ENCODE data around the gene ALG9. TPM values are rescaled to one million over a fixed set of nuclear protein-coding genes. Genes with fewer than 3 reads are reported as not detected.

The ALG9 gene
- polyA plus RNA-seq, 1 donor from 2014 or later = 92.1 TPM

- Histone ChIP-seq H3K27ac (ENCODE audit: low read length) (no peak overlapping the region), H4K20me1 (ENCODE audit: insufficient read depth) (no peaks in the 10 kb centered on the region), H3K36me3 (ENCODE audit: insufficient read depth, low read length) (no peaks in the 10 kb centered on the region), H3K27me3 (ENCODE audit: insufficient read depth, low read depth, low read length) (no peaks in the 10 kb centered on the region), H3K9me2 (ENCODE audit: insufficient read depth, low read length) (no peaks in the 10 kb centered on the region), H3K9me3 (ENCODE audit: low read length) (no peaks in the 10 kb centered on the region), H3F3A (ENCODE audit: insufficient read depth, low read length, poor library complexity, severe bottlenecking) (no peaks in the 10 kb centered on the region), H3K4me2 (ENCODE audit: low read length) (no peak overlapping the region), H3K9ac (ENCODE audit: low read length) (no peak overlapping the region), H3K4me3 (ENCODE audit: low read length) (no peak overlapping the region), H2AFZ (ENCODE audit: low read depth, low read length) (no peak overlapping the region), H3K79me2 (replicated peaks; ENCODE audit: insufficient read depth, low read length) (peaks cover 1% of the 10 kb centered on the region)
- TF ChIP-seq POLR2AphosphoS5 (IDR thresholded peaks at IDR 0.05) (no peak), CTCF (IDR thresholded peaks at IDR 0.05; ENCODE audit: poor library complexity, severe bottlenecking) (no peak), REST (IDR thresholded peaks at IDR 0.05; ENCODE audit: borderline replicate concordance) (no peak), TAF1 (IDR thresholded peaks at IDR 0.05; ENCODE audit: low read depth) (no peak)
Measured at GRCh38 chr11:111770581-111771134, 100.7 kb downstream of the ALG9 start.

- H3K9me2 ChIP-seq (ENCODE audit: insufficient read depth, low read length) = no peaks in the 10 kb centered on the region
- no peaks in the 10 kb centered on the region for H3K36me3 ChIP-seq (ENCODE audit: insufficient read depth, low read length)
- no peak overlapping the region for H3K27ac ChIP-seq (ENCODE audit: low read length)
- no peaks in the 10 kb centered on the region for H3F3A ChIP-seq (ENCODE audit: insufficient read depth, low read length, poor library complexity, severe bottlenecking)
- TF ChIP-seq MXI1 (conservative IDR thresholded peaks at IDR 0.05; ENCODE audit: poor library complexity, severe bottlenecking) = no peak
- TF ChIP-seq RAD21 (conservative IDR thresholded peaks at IDR 0.05) = no peak
- TF ChIP-seq EZH2 (IDR thresholded peaks at IDR 0.05; ENCODE audit: borderline replicate concordance, insufficient read depth, low read length, poor library complexity, severe bottlenecking) = no peak
- TF ChIP-seq TAF1 (IDR thresholded peaks at IDR 0.05; ENCODE audit: low read depth) = no peak
- no peak for TF ChIP-seq REST (IDR thresholded peaks at IDR 0.05; ENCODE audit: borderline replicate concordance)
- TF ChIP-seq POLR2AphosphoS5 (IDR thresholded peaks at IDR 0.05) = no peak
- TF ChIP-seq EP300 (conservative IDR thresholded peaks at IDR 0.05; ENCODE audit: poor library complexity, severe bottlenecking) = no peak
- TF ChIP-seq CTCF (IDR thresholded peaks at IDR 0.05; ENCODE audit: poor library complexity, severe bottlenecking) = no peak
- no peak for TF ChIP-seq SMC3 (conservative IDR thresholded peaks at IDR 0.05; ENCODE audit: poor library complexity)
- no peaks in the 10 kb centered on the region for H3K27me3 ChIP-seq (ENCODE audit: insufficient read depth, low read depth, low read length)
- H3K9me3 ChIP-seq (ENCODE audit: low read length) = no peaks in the 10 kb centered on the region
- H3K4me2 ChIP-seq (ENCODE audit: low read length) = peak overlapping the region; percentile 76
- no peaks in the 10 kb centered on the region for H4K20me1 ChIP-seq (ENCODE audit: insufficient read depth)
- peak overlapping the region; percentile 76 for H3K9ac ChIP-seq (ENCODE audit: low read length)
- peak overlapping the region; percentile 87 for H2AFZ ChIP-seq (ENCODE audit: low read depth, low read length)
- peak overlapping the region; percentile 97 for H3K4me3 ChIP-seq (ENCODE audit: low read length)
- peaks cover 17% of the 10 kb centered on the region for H3K79me2 ChIP-seq (replicated peaks; ENCODE audit: insufficient read depth, low read length)
Measured at GRCh38 chr11:111766834-111767142, 104.6 kb downstream of the ALG9 start.

Measured in neural cell (in vitro differentiated cells).